ENCODE results near the gene DDR1.
"Not testable (repeated sequence)": the region's sequence is repeated elsewhere in the genome, so short reads cannot be mapped to it uniquely, and the experiment has no call there.

DDR1 gene

DNA sequence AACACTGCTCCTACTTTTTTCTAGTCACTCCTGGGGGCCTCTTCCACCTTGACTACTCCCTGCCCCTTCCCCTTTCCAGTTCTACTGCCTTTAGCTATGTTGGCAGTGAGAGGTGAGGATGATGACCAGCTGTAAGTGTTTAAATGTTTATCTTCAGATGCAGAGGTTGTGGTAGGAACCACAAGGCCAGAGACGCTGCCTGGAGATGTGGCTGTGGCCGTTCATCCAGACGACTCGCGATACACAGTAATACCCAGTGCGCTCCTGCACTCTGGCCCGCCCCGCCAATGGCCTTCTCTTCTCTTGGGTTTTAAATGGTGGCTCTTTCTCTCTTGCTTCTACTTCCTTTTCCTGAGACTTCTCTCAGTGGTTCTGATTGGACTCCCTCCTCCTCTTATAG, 34.4 kb downstream of the DDR1 start:
- DNase-seq (ENCODE audit: low spot score) = no peak

DNA sequence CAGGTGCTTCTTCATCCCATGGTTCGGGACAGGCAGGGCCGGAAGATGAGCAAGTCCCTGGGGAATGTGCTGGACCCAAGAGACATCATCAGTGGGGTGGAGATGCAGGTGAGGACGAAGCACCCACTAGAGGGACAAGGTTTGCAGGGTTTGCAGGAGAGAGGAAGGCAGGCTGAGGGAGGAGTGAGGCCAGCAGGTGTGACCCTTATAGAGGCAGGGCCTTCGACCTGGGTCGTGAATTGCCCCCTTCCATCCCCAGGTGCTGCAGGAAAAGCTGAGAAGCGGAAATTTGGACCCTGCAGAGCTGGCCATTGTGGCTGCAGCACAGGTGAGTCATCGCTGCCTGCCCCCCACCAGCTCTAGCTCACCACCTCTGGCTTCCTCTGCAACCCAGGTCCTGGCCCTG, 38.1 kb downstream of the DDR1 start:
- DNase-seq (ENCODE audit: low spot score) = no peak

- not testable (repeated sequence) for DNase-seq (ENCODE audit: low spot score)
Observed at GRCh38 chr6:30924040-30924627, 39.8 kb downstream of the DDR1 start.

DNA sequence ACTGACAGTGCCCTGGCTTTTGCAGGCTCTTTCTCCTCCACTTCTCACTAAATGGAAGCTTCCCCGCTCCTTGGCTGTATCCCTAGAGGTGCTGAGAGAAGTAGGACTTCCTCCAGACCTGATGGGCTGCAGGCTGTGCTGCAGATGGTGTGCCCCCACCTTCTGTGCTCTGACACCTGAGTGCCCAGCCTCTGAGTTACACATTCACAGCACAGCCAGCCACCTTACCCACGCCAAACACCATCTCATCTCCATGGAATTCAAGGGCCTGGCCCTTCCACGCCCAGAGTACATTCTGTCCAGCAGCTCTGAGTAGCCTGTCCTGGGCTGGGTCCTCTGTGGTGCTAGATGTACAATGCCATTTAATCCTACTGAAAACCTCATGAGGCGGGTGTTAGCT, 42.3 kb downstream of the DDR1 start:
- no peak for DNase-seq (ENCODE audit: low spot score)

GRCh38 chr6:30927080-30927479, 42.8 kb downstream of the DDR1 start:
- DNase-seq (ENCODE audit: low spot score) = not testable (repeated sequence)

- no peak for DNase-seq (ENCODE audit: low spot score)
Observed at GRCh38 chr6:30928677-30929076, 44.4 kb downstream of the DDR1 start.

GRCh38 chr6:30930506-30930905, 46.2 kb downstream of the DDR1 start:
- no peak for DNase-seq (ENCODE audit: low spot score)

DNA sequence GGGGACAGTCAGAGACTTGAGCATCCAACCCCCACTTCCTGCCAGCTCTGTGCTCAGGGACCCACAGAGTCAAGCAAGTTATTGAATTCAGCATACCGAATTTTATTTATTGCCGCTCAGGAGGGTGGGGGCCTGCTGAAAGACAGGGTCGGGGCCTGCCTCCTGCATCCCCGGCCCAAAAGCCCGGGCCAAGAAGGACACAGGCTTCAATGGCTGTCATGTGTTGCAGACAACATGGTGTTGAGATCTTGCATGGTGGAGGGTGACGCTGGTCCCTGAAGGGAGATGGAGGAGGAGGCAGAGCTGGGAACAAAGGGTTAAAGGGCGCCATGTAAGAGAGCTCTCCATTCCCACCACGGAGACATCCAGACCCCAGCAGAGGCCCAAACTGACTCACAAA, 47.0 kb downstream of the DDR1 start:
- DNase-seq (ENCODE audit: low spot score) = no peak

GRCh38 chr6:30931969-30932645, 47.8 kb downstream of the DDR1 start, which contains the start of gene SFTA2:
TSS of gene SFTA2 (minus strand) at chr6:30932170. CDS start at chr6:30932096, 74 bp downstream.
- DNase-seq (ENCODE audit: low spot score) = no peak

GRCh38 chr6:30932665-30933365, 48.5 kb downstream of the DDR1 start:
- no peak for DNase-seq (ENCODE audit: low spot score)

DNA sequence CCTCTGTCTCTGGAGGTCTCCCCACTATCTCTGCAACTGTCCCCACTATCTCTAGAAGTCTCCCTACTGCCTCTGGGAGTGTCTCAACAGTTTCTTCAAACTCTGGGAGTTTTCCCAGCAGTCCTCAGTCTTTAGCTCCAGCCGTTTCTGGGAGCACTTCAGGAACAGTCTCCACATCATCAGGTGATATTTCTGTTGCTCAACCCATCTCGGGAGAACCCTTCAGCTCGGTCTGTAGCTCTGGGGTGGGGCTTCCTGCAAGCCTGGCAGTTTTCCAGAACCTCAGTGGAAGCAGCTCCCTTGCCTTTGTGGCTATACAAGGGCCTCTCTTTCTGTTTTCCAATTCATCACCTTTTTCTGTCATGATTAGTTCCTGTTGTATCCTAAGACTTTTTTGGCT, 50.7 kb downstream of the DDR1 start:
- DNase-seq (ENCODE audit: low spot score) = no peak

- DNase-seq (ENCODE audit: low spot score) = no peak
Observed at GRCh38 chr6:30937265-30937664, 52.9 kb downstream of the DDR1 start.

DNA sequence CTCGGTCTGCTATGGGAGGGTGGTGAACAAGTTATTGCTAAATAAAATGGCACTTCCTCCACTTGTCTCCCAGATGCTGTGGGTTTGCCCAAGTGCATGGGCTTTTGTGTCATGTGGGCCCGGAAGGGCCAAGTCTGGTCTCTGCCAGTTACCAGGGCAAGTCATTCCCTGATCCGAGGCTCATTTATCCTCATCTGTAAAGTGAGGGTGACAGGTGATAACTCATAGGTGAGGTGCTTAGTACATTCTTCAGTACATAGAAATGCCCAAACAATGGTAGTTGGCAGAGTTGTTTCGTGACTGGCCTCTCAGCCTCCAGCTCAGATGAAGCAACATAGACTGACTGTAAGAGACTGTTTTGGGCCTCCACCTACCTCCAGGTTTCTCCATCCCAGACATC, 54.4 kb downstream of the DDR1 start:
- no peak for DNase-seq (ENCODE audit: low spot score)

- DNase-seq (ENCODE audit: low spot score) = no peak
Observed at GRCh38 chr6:30939473-30939872, 55.2 kb downstream of the DDR1 start.

DNA sequence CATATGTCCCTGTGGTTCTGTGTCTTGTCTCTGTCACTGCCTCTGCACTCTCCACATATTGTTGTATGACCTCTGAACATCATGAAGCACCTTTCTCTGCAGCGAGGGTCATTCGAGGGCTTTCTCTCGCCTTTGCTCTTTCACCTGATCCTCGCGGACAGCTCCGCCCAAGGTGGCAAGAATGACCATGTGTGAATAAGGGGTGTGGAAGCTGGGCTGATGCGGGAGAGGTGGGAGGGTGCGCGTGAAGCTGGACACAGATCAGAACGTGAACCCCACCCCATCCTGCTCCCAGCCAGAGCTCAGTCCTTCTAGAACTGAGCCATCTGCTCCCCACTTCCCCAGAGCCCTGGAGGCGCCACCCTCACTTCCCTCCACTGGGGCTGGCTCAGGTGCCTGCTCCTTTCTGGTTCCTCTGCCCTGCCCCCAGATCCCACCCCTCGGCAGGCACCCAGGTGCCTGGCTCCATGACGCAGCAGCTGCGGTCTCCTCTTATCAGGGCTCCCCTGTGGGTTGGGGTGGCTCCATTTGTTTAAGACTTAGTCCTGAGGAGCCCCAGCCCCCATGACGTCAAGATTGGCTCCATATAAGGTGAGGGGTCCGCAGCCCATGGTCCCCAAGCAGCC, 56.2 kb downstream of the DDR1 start, which contains the start of gene MUCL3:
Gene MUCL3 (plus strand): TSS at position 613 of the 626 bp plus-strand sequence. CDS start 27 bp downstream, outside the sequence.
- DNase-seq (ENCODE audit: low spot score) = no peak

DNA sequence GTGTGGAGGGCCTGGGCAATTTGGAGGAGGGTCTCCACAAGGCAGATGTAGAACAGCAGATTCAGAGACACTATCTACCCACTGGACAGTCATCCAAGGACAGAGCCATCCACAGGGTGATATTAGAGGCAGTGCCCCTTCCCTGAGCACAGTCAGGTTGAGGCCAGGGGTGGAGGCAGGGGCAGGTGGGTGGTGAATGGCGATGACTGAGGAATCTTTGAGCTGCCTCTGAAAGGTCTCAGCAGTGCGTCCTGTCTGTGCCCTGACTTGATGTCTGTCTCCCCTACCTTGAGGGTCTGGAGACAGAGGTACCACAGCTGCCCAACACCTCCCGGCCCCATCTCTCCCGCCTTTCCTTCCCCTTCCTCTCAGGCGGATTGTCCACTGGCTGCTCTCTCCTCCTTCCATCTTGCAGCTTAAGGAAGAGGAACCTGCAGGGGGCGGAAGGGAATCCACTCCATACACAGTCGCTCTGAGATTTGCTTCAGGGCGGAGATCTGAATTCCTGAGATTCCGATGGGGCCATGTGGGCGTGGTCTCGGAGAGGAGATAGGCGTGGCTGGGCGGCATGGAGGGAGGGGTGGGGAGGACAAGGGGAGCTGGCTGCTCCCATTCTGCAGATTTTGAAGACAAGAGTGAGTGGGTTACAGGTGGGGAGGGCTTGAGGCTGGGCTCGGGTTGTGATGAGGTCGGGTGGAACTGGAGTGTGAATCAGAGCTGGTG, 58.2 kb downstream of the DDR1 start:
- DNase-seq (ENCODE audit: low spot score) = peak; percentile 65

- DNase-seq (ENCODE audit: low spot score) = no peak
Observed at GRCh38 chr6:30944051-30944450, 59.7 kb downstream of the DDR1 start.

DNA sequence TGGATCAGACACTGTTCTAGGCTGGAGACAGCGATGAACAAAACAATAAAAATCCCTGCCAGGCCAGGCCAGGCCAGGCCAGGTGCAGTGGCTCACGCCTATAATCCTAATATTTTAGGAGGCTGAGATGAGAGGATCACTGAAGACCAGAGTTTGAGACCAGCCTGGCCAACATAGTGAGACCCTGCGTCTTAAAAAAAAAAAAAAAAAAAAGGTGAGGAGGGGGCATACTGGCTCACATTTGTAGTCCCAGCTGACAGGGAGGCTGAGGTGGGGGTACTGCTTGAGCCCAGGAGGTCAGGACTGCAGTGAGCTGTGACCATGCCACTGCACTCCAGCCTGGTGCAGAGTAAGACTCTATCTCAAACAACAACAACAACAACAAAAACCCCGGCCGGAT, 61.0 kb downstream of the DDR1 start:
- DNase-seq (ENCODE audit: low spot score) = no peak

DNA sequence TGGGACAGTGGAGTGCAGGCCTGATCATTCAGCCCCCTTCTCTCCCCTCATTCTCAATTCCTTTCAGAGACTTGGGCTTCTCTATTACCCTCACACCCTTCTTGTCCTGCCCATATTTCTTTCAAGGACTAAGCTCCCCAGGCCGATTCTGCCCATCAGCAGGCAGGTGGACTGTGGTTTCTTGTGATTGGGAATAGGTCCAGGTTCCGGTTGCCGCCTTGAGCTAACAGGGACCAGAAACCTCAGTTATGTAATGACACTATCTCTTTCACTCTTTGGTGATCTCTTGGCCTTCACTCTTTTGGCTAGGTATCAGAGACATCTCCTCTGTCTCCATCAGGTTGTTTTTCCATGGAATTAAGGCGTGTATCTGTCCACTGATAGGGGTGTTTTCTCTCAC, 62.9 kb downstream of the DDR1 start:
- no peak for DNase-seq (ENCODE audit: low spot score)

GRCh38 chr6:30948811-30949210, 64.5 kb downstream of the DDR1 start:
- no peak for DNase-seq (ENCODE audit: low spot score)

Measured in kidney capillary endothelial cell (primary cell).